H9 (cell line): ENCODE data around the gene AK9. TPM values are rescaled to one million over a fixed set of nuclear protein-coding genes. Genes with fewer than 3 reads are reported as not detected.

Experiments
- DNase-seq: peaks from one replicate; pipeline ENCODE4 v3.0.0-alpha.2; 2017
- H2AFZ ChIP-seq: one replicate; pipeline ENCODE4 v1.6.1; 2013; ENCODE audit warnings: mild to moderate bottlenecking, low read length, control low read depth, moderate library complexity
- H2AK5ac ChIP-seq: 2 replicates; pipeline ENCODE4 v1.6.1; 2013; ENCODE audit warnings: low read length, control low read depth, mixed read lengths; ENCODE audit not compliant: insufficient read length
- H2BK120ac ChIP-seq: one replicate; pipeline ENCODE4 v1.6.1; 2013; ENCODE audit warnings: low read depth, mild to moderate bottlenecking, low read length, control low read depth, inconsistent platforms; ENCODE audit not compliant: poor library complexity, severe bottlenecking
- H2BK12ac ChIP-seq: 2 replicates; pipeline ENCODE4 v1.6.1; 2013; ENCODE audit warnings: low read length, control low read depth, mixed read lengths, low read depth; ENCODE audit not compliant: insufficient read length
- H2BK15ac ChIP-seq: 2 replicates; pipeline ENCODE4 v1.6.1; 2013; ENCODE audit warnings: low read depth, low read length, control low read depth
- H2BK20ac ChIP-seq: one replicate; pipeline ENCODE4 v1.6.1; 2013; ENCODE audit warnings: low read depth, mild to moderate bottlenecking, low read length, control low read depth, inconsistent platforms; ENCODE audit not compliant: poor library complexity, severe bottlenecking
- H2BK5ac ChIP-seq: 2 replicates; pipeline ENCODE4 v1.6.1; 2013; ENCODE audit warnings: low read length, control low read depth, mixed read lengths; ENCODE audit not compliant: insufficient read length
- H3K14ac ChIP-seq: 2 replicates; pipeline ENCODE4 v1.6.1; 2013; ENCODE audit warnings: low read length, control low read depth; ENCODE audit not compliant: insufficient read depth
- H3K18ac ChIP-seq: 2 replicates; pipeline ENCODE4 v1.6.1; 2013; ENCODE audit warnings: low read depth, mild to moderate bottlenecking, mixed read lengths, low read length, control low read depth; ENCODE audit not compliant: insufficient read length
- H3K23ac ChIP-seq: 2 replicates; pipeline ENCODE4 v1.6.1; 2013; ENCODE audit warnings: low read length, control low read depth, mixed read lengths, low read depth; ENCODE audit not compliant: insufficient read length
- H3K23me2 ChIP-seq: 2 replicates; pipeline ENCODE4 v1.6.1; 2013; ENCODE audit warnings: low read depth, mild to moderate bottlenecking, mixed read lengths, low read length, control low read depth; ENCODE audit not compliant: insufficient read length, poor library complexity, severe bottlenecking
- H3K27ac ChIP-seq: 2 replicates; pipeline ENCODE4 v1.5.1; 2013; ENCODE audit warnings: low read length, control low read depth, mixed read lengths, low read depth; ENCODE audit not compliant: insufficient read length
- H3K27me3 ChIP-seq: 2 replicates; pipeline ENCODE4 v1.6.1; 2013; ENCODE audit warnings: low read length, control low read depth, inconsistent platforms; ENCODE audit not compliant: insufficient read depth
- H3K4ac ChIP-seq: 2 replicates; pipeline ENCODE4 v1.6.1; 2013; ENCODE audit warnings: low read depth, mild to moderate bottlenecking, control low read depth, inconsistent platforms, low read length, moderate library complexity
- H3K4me1 ChIP-seq: 2 replicates; pipeline ENCODE4 v1.6.1; 2013; ENCODE audit warnings: low read length, control low read depth, inconsistent platforms; ENCODE audit not compliant: insufficient read depth
- H3K4me2 ChIP-seq: 2 replicates; pipeline ENCODE4 v1.6.1; 2013; ENCODE audit warnings: low read length, control low read depth, mixed read lengths; ENCODE audit not compliant: insufficient read length, insufficient read depth
- H3K56ac ChIP-seq: 2 replicates; pipeline ENCODE4 v1.6.1; 2013; ENCODE audit warnings: low read depth, mild to moderate bottlenecking, mixed read lengths, low read length, control low read depth; ENCODE audit not compliant: insufficient read length
- H3K79me1 ChIP-seq: 2 replicates; pipeline ENCODE4 v1.6.1; 2013; ENCODE audit warnings: low read depth, mild to moderate bottlenecking, moderate library complexity, low read length, control low read depth, inconsistent platforms; ENCODE audit not compliant: insufficient read depth, poor library complexity, severe bottlenecking
- H3K79me2 ChIP-seq: 2 replicates; pipeline ENCODE4 v1.6.1; 2013; ENCODE audit warnings: low read length, control low read depth, inconsistent platforms; ENCODE audit not compliant: insufficient read depth
- H3K9ac ChIP-seq: 2 replicates; pipeline ENCODE4 v1.6.1; 2013; ENCODE audit warnings: low read length, control low read depth, mixed read lengths; ENCODE audit not compliant: insufficient read length; ENCODE audit errors: extremely low read depth
- H3K9me3 ChIP-seq: one replicate; pipeline ENCODE4 v1.6.1; 2013; ENCODE audit warnings: low read depth, low read length, inconsistent platforms; ENCODE audit not compliant: control insufficient read depth
- H3T11ph ChIP-seq: one replicate; pipeline ENCODE4 v1.6.1; 2013; ENCODE audit warnings: mild to moderate bottlenecking, low read length, control low read depth, inconsistent platforms
- H4K20me1 ChIP-seq: one replicate; pipeline ENCODE4 v1.6.1; 2013; ENCODE audit not compliant: control insufficient read depth, insufficient read length, insufficient read depth
- H4K5ac ChIP-seq: 2 replicates; pipeline ENCODE4 v1.6.1; 2013; ENCODE audit warnings: low read depth, mild to moderate bottlenecking, mixed read lengths, low read length, control low read depth; ENCODE audit not compliant: insufficient read length
- H4K8ac ChIP-seq: replicated peaks from 2 replicates; pipeline ENCODE4 v1.6.1; 2013; ENCODE audit warnings: low read length, control low read depth, mixed read lengths, low read depth; ENCODE audit not compliant: insufficient read length
- H4K91ac ChIP-seq: 2 replicates; pipeline ENCODE4 v1.6.1; 2013; ENCODE audit warnings: low read depth, mild to moderate bottlenecking, moderate library complexity, mixed read lengths, low read length, control low read depth; ENCODE audit not compliant: insufficient read length
- H3K27ac Mint-ChIP-seq, 3 experiments: 2 replicates in 2 of 3; 3 replicates in 1 of 3; pipeline ENCODE4 v1.8.0; 2020 to 2021; ENCODE audit warnings: mixed read lengths in 3 of 3, mild to moderate bottlenecking in 1 of 3, moderate library complexity in 1 of 3
- H3K27me3 Mint-ChIP-seq: 2 replicates; pipeline ENCODE4 v1.8.0; 2021; ENCODE audit warnings: low read depth, mild to moderate bottlenecking, moderate library complexity, mixed read lengths
- H3K36me3 Mint-ChIP-seq, 3 experiments: 2 replicates in 2 of 3; 3 replicates in 1 of 3; pipeline ENCODE4 v1.8.0; 2020 to 2021; ENCODE audit warnings: low read depth in 3 of 3, mixed read lengths in 3 of 3; ENCODE audit not compliant: insufficient read depth in 1 of 3
- H3K4me1 Mint-ChIP-seq, 2 experiments: 2 replicates each; pipeline ENCODE4 v1.8.0; 2020; ENCODE audit warnings: mixed read lengths in 2 of 2
- H3K4me3 Mint-ChIP-seq, 2 experiments: 2 replicates in 1 of 2; 3 replicates in 1 of 2; pipeline ENCODE4 v1.8.0; 2020 to 2021; ENCODE audit warnings: mild to moderate bottlenecking in 2 of 2, mixed read lengths in 2 of 2, moderate library complexity in 1 of 2
- H3K9me3 Mint-ChIP-seq, 2 experiments: 2 replicates in 1 of 2; 3 replicates in 1 of 2; pipeline ENCODE4 v1.8.0; 2020; ENCODE audit warnings: mild to moderate bottlenecking in 2 of 2, mixed read lengths in 2 of 2, moderate library complexity in 1 of 2
- WGBS: extraction: QIAGEN DNeasy Blood & Tissue Kit; methylation state at CpG from one replicate; pipeline ENCODE4 v1.1.7; 2013; ENCODE audit warnings: missing lambda C conversion rate, low lambda C conversion rate, mixed read lengths; ENCODE audit not compliant: insufficient read length; ENCODE audit errors: extremely low coverage; 5-methylcytosine and 5-hydroxymethylcytosine counted together
- total RNA-seq: library from RNA; stranded (reverse); gene quantifications from 2 replicates; pipeline ENCODE4 v1.2.1, GENCODE V29; 2021
- TF ChIP-seq, protein P1 (sequence below): fragments of 200-600 bp; sonication (generic); conservative IDR thresholded peaks from 3 replicates; pipeline ENCODE4 v1.8.0; 2021; ENCODE audit warnings: antibody characterized with exemption, mild to moderate bottlenecking

AK9 gene
- total RNA-seq, 1 experiment from 2014 or later, result 2.3 TPM

DNA sequence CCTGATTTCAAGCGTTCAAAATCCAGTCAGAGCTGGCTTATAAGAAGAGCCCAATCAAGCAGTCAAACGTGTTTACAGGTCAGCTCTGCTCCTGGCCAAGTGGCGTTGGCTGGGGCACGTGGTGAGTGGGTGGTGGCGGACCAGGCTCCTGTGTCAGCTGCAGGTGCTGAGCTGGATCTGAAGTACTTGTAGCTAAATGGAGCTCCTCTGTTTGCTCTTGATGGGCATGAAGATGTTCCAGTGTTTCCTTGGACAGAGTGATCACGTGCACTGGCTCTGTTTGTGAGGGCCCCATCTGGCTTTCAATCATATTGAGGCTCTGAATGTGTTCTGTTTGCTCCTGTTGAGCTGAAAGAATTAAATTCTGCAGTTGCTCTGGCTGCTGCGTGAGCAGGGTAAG, 225.2 kb downstream of the AK9 start:
- no peaks in the 10 kb centered on the region for H3K23me2 ChIP-seq
- no peak overlapping the region for H3K56ac ChIP-seq
- no peak overlapping the region for H3K4me2 ChIP-seq
- H3K9ac ChIP-seq, result no peak overlapping the region
- no peak overlapping the region for H3K27ac ChIP-seq
- H3K14ac ChIP-seq, result no peak overlapping the region
- no peak overlapping the region for H2BK12ac ChIP-seq
- no peak overlapping the region for H2BK5ac ChIP-seq
- no peak overlapping the region for H3K18ac ChIP-seq
- no peak overlapping the region for H3K23ac ChIP-seq
- TF ChIP-seq, protein P1, sequence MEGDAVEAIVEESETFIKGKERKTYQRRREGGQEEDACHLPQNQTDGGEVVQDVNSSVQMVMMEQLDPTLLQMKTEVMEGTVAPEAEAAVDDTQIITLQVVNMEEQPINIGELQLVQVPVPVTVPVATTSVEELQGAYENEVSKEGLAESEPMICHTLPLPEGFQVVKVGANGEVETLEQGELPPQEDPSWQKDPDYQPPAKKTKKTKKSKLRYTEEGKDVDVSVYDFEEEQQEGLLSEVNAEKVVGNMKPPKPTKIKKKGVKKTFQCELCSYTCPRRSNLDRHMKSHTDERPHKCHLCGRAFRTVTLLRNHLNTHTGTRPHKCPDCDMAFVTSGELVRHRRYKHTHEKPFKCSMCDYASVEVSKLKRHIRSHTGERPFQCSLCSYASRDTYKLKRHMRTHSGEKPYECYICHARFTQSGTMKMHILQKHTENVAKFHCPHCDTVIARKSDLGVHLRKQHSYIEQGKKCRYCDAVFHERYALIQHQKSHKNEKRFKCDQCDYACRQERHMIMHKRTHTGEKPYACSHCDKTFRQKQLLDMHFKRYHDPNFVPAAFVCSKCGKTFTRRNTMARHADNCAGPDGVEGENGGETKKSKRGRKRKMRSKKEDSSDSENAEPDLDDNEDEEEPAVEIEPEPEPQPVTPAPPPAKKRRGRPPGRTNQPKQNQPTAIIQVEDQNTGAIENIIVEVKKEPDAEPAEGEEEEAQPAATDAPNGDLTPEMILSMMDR, result no peak
- Mint-ChIP-seq H3K4me1 (peaks cover 7 to 12% of the 10 kb centered on the region in 2 experiments; a peak in 3 of 4 replicates), H3K27ac (0 out of 7 replicates have a peak overlapping the region, but pooled peaks of 1 of the 3 experiments have one; percentile 49), H3K36me3 (peaks cover 61 to 94% (median 94%) of the 10 kb centered on the region in 3 experiments), H3K9me3 (no peaks in the 10 kb centered on the region; a peak in 1 of 5 replicates), H3K4me3 (no peak overlapping the region), H3K27me3 (no peaks in the 10 kb centered on the region)
- H4K20me1 ChIP-seq, result no peaks in the 10 kb centered on the region
- no peaks in the 10 kb centered on the region for H3K4me1 ChIP-seq
- no peaks in the 10 kb centered on the region for H3K79me2 ChIP-seq
- no peaks in the 10 kb centered on the region for H3K9me3 ChIP-seq
- no peak overlapping the region for H2BK15ac ChIP-seq
- no peak overlapping the region for H3T11ph ChIP-seq
- no peak overlapping the region for H4K91ac ChIP-seq
- H4K5ac ChIP-seq, result no peak overlapping the region
- DNase-seq, result no peak
- WGBS, result no CpG with 5 or more reads among the region's 7 CpGs
- no peak overlapping the region for H2AK5ac ChIP-seq
- no peak overlapping the region for H2BK120ac ChIP-seq
- peaks cover 3% of the 10 kb centered on the region for H3K79me1 ChIP-seq
- H2AFZ ChIP-seq, result no peak overlapping the region
- H4K8ac ChIP-seq, result no peak overlapping the region
- H3K27me3 ChIP-seq, result no peaks in the 10 kb centered on the region
- no peak overlapping the region for H3K4ac ChIP-seq
- H2BK20ac ChIP-seq, result no peak overlapping the region
